Measurements from ENCODE around the gene CASZ1.

Gene CASZ1

GRCh38 chr1:10721381-10722321 lies 74.8 kb downstream of the CASZ1 start:
- in situ Hi-C loops (cut with HindIII; ENCODE audit: low pct_ligation_motif_present, low pct_unique_long_range_greater_than_20kb, low sequenced_read_pairs), result no loop called here

GRCh38 chr1:10720635-10721034 lies 75.8 kb downstream of the CASZ1 start:
- DNase-seq, result no peak
- in situ Hi-C loops (cut with HindIII; ENCODE audit: low pct_ligation_motif_present, low pct_unique_long_range_greater_than_20kb, low sequenced_read_pairs), result no loop called here

More at GRCh38 chr1:10721381-10722321, 74.8 kb downstream of the CASZ1 start:
- DNase-seq, result no peak

- no peak for DNase-seq
- in situ Hi-C loops (cut with HindIII; ENCODE audit: low pct_ligation_motif_present, low pct_unique_long_range_greater_than_20kb, low sequenced_read_pairs), result no loop called here
Observed at GRCh38 chr1:10718083-10718415, 78.4 kb downstream of the CASZ1 start.

GRCh38 chr1:10717296-10718082 lies 79.0 kb downstream of the CASZ1 start:
- DNase-seq, result no peak
- in situ Hi-C loops (cut with HindIII; ENCODE audit: low pct_ligation_motif_present, low pct_unique_long_range_greater_than_20kb, low sequenced_read_pairs), result no loop called here

- in situ Hi-C loops (cut with HindIII; ENCODE audit: low pct_ligation_motif_present, low pct_unique_long_range_greater_than_20kb, low sequenced_read_pairs), result no loop called here
Observed at GRCh38 chr1:10716840-10717239, 79.6 kb downstream of the CASZ1 start.

GRCh38 chr1:10714337-10715114 lies 81.9 kb downstream of the CASZ1 start:
- no peak for DNase-seq
- in situ Hi-C loops (cut with HindIII; ENCODE audit: low pct_ligation_motif_present, low pct_unique_long_range_greater_than_20kb, low sequenced_read_pairs), result no loop called here

More at GRCh38 chr1:10716840-10717239, 79.6 kb downstream of the CASZ1 start:
- no peak for DNase-seq

GRCh38 chr1:10713614-10714013 lies 82.8 kb downstream of the CASZ1 start:
- in situ Hi-C loops (cut with HindIII; ENCODE audit: low pct_ligation_motif_present, low pct_unique_long_range_greater_than_20kb, low sequenced_read_pairs), result no loop called here
- no peak for DNase-seq

- in situ Hi-C loops (cut with HindIII; ENCODE audit: low pct_ligation_motif_present, low pct_unique_long_range_greater_than_20kb, low sequenced_read_pairs), result no loop called here
- DNase-seq, result no peak
Observed at GRCh38 chr1:10712568-10713362, 83.7 kb downstream of the CASZ1 start.

- DNase-seq, result no peak
- in situ Hi-C loops (cut with HindIII; ENCODE audit: low pct_ligation_motif_present, low pct_unique_long_range_greater_than_20kb, low sequenced_read_pairs), result no loop called here
Observed at GRCh38 chr1:10710489-10710888, 86.0 kb downstream of the CASZ1 start.

GRCh38 chr1:10709646-10710045 lies 86.8 kb downstream of the CASZ1 start:
- in situ Hi-C loops (cut with HindIII; ENCODE audit: low pct_ligation_motif_present, low pct_unique_long_range_greater_than_20kb, low sequenced_read_pairs), result no loop called here
- no peak for DNase-seq

- no peak for DNase-seq
- in situ Hi-C loops (cut with HindIII; ENCODE audit: low pct_ligation_motif_present, low pct_unique_long_range_greater_than_20kb, low sequenced_read_pairs), result no loop called here
Observed at GRCh38 chr1:10709165-10709564, 87.3 kb downstream of the CASZ1 start.

GRCh38 chr1:10708757-10709156 lies 87.7 kb downstream of the CASZ1 start:
- in situ Hi-C loops (cut with HindIII; ENCODE audit: low pct_ligation_motif_present, low pct_unique_long_range_greater_than_20kb, low sequenced_read_pairs), result no loop called here
- no peak for DNase-seq

GRCh38 chr1:10707208-10707607 lies 89.2 kb downstream of the CASZ1 start:
- no peak for DNase-seq
- in situ Hi-C loops (cut with HindIII; ENCODE audit: low pct_ligation_motif_present, low pct_unique_long_range_greater_than_20kb, low sequenced_read_pairs), result no loop called here

- in situ Hi-C loops (cut with HindIII; ENCODE audit: low pct_ligation_motif_present, low pct_unique_long_range_greater_than_20kb, low sequenced_read_pairs), result no loop called here
Observed at GRCh38 chr1:10706376-10706913, 90.0 kb downstream of the CASZ1 start.

GRCh38 chr1:10705953-10706352 lies 90.5 kb downstream of the CASZ1 start:
- no peak for DNase-seq
- in situ Hi-C loops (cut with HindIII; ENCODE audit: low pct_ligation_motif_present, low pct_unique_long_range_greater_than_20kb, low sequenced_read_pairs), result no loop called here

More at GRCh38 chr1:10706376-10706913, 90.0 kb downstream of the CASZ1 start:
- DNase-seq, result no peak

- in situ Hi-C loops (cut with HindIII; ENCODE audit: low pct_ligation_motif_present, low pct_unique_long_range_greater_than_20kb, low sequenced_read_pairs), result no loop called here
Observed at GRCh38 chr1:10704368-10704882, 92.0 kb downstream of the CASZ1 start.

GRCh38 chr1:10703702-10704101 lies 92.7 kb downstream of the CASZ1 start:
- in situ Hi-C loops (cut with HindIII; ENCODE audit: low pct_ligation_motif_present, low pct_unique_long_range_greater_than_20kb, low sequenced_read_pairs), result no loop called here

More at GRCh38 chr1:10704368-10704882, 92.0 kb downstream of the CASZ1 start:
- no peak for DNase-seq

GRCh38 chr1:10701145-10701544 lies 95.3 kb downstream of the CASZ1 start:
- in situ Hi-C loops (cut with HindIII; ENCODE audit: low pct_ligation_motif_present, low pct_unique_long_range_greater_than_20kb, low sequenced_read_pairs), result no loop called here
- DNase-seq, result no peak

More at GRCh38 chr1:10703702-10704101, 92.7 kb downstream of the CASZ1 start:
- DNase-seq, result no peak

All from ACHN (cell line).